ENCODE data around the gene DYNLL2.

DYNLL2 gene

GRCh38 chr17:58112970-58113631 lies 29.9 kb downstream of the DYNLL2 start:
- no peaks in the 10 kb centered on the region for H3K4me1 ChIP-seq (ENCODE audit: insufficient read depth, poor library complexity, severe bottlenecking)
- ATAC-seq (ENCODE audit: low read depth) (peak; percentile 66), DNase-seq (ENCODE audit: low spot score) (no peak)
- no peaks in the 10 kb centered on the region for H3K36me3 ChIP-seq (ENCODE audit: low read depth)
- H3K4me3 ChIP-seq (ENCODE audit: severe bottlenecking) = no peak overlapping the region
- TF ChIP-seq CTCF (IDR thresholded peaks at IDR 0.05; ENCODE audit: poor library complexity, severe bottlenecking) = peak; percentile 95
- no peak overlapping the region for H3K27ac ChIP-seq (ENCODE audit: poor library complexity, severe bottlenecking)
- H3K9me3 ChIP-seq (ENCODE audit: severe bottlenecking) = no peaks in the 10 kb centered on the region
- no peaks in the 10 kb centered on the region for H3K27me3 ChIP-seq (ENCODE audit: insufficient read depth, poor library complexity, severe bottlenecking)

GRCh38 chr17:58113947-58114346 lies 30.7 kb downstream of the DYNLL2 start:
- no peak for DNase-seq (ENCODE audit: low spot score)
- Histone ChIP-seq H3K27me3 (ENCODE audit: insufficient read depth, poor library complexity, severe bottlenecking) (no peaks in the 10 kb centered on the region), H3K36me3 (ENCODE audit: low read depth) (no peaks in the 10 kb centered on the region), H3K9me3 (ENCODE audit: severe bottlenecking) (no peaks in the 10 kb centered on the region), H3K4me1 (ENCODE audit: insufficient read depth, poor library complexity, severe bottlenecking) (no peaks in the 10 kb centered on the region), H3K27ac (ENCODE audit: poor library complexity, severe bottlenecking) (no peak overlapping the region), H3K4me3 (ENCODE audit: severe bottlenecking) (no peak overlapping the region)
- no peak for ATAC-seq (ENCODE audit: low read depth)
- no peak for TF ChIP-seq CTCF (IDR thresholded peaks at IDR 0.05; ENCODE audit: poor library complexity, severe bottlenecking)

- Histone ChIP-seq H3K27ac (ENCODE audit: poor library complexity, severe bottlenecking) (no peak overlapping the region), H3K27me3 (ENCODE audit: insufficient read depth, poor library complexity, severe bottlenecking) (no peaks in the 10 kb centered on the region), H3K9me3 (ENCODE audit: severe bottlenecking) (no peaks in the 10 kb centered on the region), H3K4me3 (ENCODE audit: severe bottlenecking) (no peak overlapping the region), H3K4me1 (ENCODE audit: insufficient read depth, poor library complexity, severe bottlenecking) (no peaks in the 10 kb centered on the region), H3K36me3 (ENCODE audit: low read depth) (no peaks in the 10 kb centered on the region)
- TF ChIP-seq CTCF (IDR thresholded peaks at IDR 0.05; ENCODE audit: poor library complexity, severe bottlenecking) = no peak
- no peak for DNase-seq (ENCODE audit: low spot score)
- no peak for ATAC-seq (ENCODE audit: low read depth)
Measured at GRCh38 chr17:58117382-58117781, 34.2 kb downstream of the DYNLL2 start.

GRCh38 chr17:58119491-58119890 lies 36.3 kb downstream of the DYNLL2 start:
- Histone ChIP-seq H3K4me3 (ENCODE audit: severe bottlenecking) (no peak overlapping the region), H3K4me1 (ENCODE audit: insufficient read depth, poor library complexity, severe bottlenecking) (no peaks in the 10 kb centered on the region), H3K9me3 (ENCODE audit: severe bottlenecking) (no peaks in the 10 kb centered on the region), H3K27me3 (ENCODE audit: insufficient read depth, poor library complexity, severe bottlenecking) (peaks cover 11% of the 10 kb centered on the region), H3K36me3 (ENCODE audit: low read depth) (no peaks in the 10 kb centered on the region), H3K27ac (ENCODE audit: poor library complexity, severe bottlenecking) (no peak overlapping the region)
- TF ChIP-seq CTCF (IDR thresholded peaks at IDR 0.05; ENCODE audit: poor library complexity, severe bottlenecking) = no peak
- ATAC-seq (ENCODE audit: low read depth) (no peak), DNase-seq (ENCODE audit: low spot score) (no peak)

GRCh38 chr17:58120195-58120822 lies 37.1 kb downstream of the DYNLL2 start:
- TF ChIP-seq CTCF (IDR thresholded peaks at IDR 0.05; ENCODE audit: poor library complexity, severe bottlenecking) = no peak
- H3K4me1 ChIP-seq (ENCODE audit: insufficient read depth, poor library complexity, severe bottlenecking) = no peaks in the 10 kb centered on the region
- H3K4me3 ChIP-seq (ENCODE audit: severe bottlenecking) = no peak overlapping the region
- peaks cover 13% of the 10 kb centered on the region for H3K27me3 ChIP-seq (ENCODE audit: insufficient read depth, poor library complexity, severe bottlenecking)
- no peaks in the 10 kb centered on the region for H3K9me3 ChIP-seq (ENCODE audit: severe bottlenecking)
- H3K27ac ChIP-seq (ENCODE audit: poor library complexity, severe bottlenecking) = no peak overlapping the region
- DNase-seq (ENCODE audit: low spot score) = no peak
- no peaks in the 10 kb centered on the region for H3K36me3 ChIP-seq (ENCODE audit: low read depth)
- peak; percentile 61; the same call in 1 of the 3 replicates for ATAC-seq (ENCODE audit: low read depth)
